Liver (tissue), 3 donors: ENCODE data around the gene PIGM.

Experiments used
- ATF3 ChIP-seq: IDR thresholded peaks from 2 replicates; pipeline ENCODE4 v1.6.1; 2016; ENCODE audit warnings: antibody characterized with exemption
- CTCF ChIP-seq: fragments of 150-350 bp; IDR thresholded peaks from 2 replicates; pipeline ENCODE4 v1.5.1; 2017; ENCODE audit warnings: improper control_type of control experiment, low read depth, low read length; ENCODE audit not compliant: missing input control
- SP1 ChIP-seq: IDR thresholded peaks from 2 replicates; pipeline ENCODE4 v1.6.1; 2018; ENCODE audit warnings: antibody characterized with exemption, mild to moderate bottlenecking
- YY1 ChIP-seq: IDR thresholded peaks from 2 replicates; pipeline ENCODE4 v1.6.1; 2016; ENCODE audit warnings: antibody characterized with exemption, mild to moderate bottlenecking
- donor health status: healthy.
- donor health status: healthy.

GRCh38 chr1:159988006-159988405, 43.8 kb downstream of the PIGM start:
- no peak for TF ChIP-seq CTCF
- no peak for TF ChIP-seq ATF3
- no peak for TF ChIP-seq YY1
- TF ChIP-seq SP1 = no peak
